Measurements from ENCODE around the gene KRT84.

The KRT84 gene

DNA sequence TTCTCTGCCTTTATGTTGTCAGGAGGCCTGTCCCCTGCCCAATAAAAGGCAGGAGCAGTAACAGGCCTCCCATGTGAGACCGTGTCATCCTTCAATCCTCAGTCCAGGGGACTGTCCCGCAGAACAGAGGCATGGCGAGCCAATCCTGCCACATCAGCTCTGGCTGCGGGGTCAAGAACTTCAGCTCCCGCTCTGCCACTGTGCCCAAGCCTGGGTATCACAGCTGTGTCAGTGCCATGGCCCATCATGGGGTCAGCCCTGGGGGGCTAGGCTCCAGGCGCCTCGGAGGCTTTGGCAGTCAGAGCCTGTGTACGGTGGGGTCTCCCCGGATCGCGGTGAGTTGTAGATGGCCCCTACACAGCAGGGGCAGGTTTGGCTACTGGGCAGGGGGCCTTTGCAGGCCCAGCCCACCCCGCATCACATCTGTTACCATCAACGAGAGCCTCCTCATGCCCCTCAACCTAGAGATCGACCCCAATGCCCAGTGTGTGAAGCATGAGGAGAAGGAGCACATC is 44.3 kb downstream of the KRT84 start:
- TF ChIP-seq, protein P1, sequence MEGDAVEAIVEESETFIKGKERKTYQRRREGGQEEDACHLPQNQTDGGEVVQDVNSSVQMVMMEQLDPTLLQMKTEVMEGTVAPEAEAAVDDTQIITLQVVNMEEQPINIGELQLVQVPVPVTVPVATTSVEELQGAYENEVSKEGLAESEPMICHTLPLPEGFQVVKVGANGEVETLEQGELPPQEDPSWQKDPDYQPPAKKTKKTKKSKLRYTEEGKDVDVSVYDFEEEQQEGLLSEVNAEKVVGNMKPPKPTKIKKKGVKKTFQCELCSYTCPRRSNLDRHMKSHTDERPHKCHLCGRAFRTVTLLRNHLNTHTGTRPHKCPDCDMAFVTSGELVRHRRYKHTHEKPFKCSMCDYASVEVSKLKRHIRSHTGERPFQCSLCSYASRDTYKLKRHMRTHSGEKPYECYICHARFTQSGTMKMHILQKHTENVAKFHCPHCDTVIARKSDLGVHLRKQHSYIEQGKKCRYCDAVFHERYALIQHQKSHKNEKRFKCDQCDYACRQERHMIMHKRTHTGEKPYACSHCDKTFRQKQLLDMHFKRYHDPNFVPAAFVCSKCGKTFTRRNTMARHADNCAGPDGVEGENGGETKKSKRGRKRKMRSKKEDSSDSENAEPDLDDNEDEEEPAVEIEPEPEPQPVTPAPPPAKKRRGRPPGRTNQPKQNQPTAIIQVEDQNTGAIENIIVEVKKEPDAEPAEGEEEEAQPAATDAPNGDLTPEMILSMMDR (IDR thresholded peaks at IDR 0.05; ENCODE audit: low read depth, low read length): no peak
- no peak overlapping the region for H3K4me3 ChIP-seq (ENCODE audit: low read depth, low read length)

- H3K4me3 ChIP-seq (ENCODE audit: low read depth, low read length): no peak overlapping the region
- TF ChIP-seq, protein P1 (IDR thresholded peaks at IDR 0.05; ENCODE audit: low read depth, low read length): no peak
Observed at GRCh38 chr12:52338241-52338960, 47.1 kb downstream of the KRT84 start.

DNA sequence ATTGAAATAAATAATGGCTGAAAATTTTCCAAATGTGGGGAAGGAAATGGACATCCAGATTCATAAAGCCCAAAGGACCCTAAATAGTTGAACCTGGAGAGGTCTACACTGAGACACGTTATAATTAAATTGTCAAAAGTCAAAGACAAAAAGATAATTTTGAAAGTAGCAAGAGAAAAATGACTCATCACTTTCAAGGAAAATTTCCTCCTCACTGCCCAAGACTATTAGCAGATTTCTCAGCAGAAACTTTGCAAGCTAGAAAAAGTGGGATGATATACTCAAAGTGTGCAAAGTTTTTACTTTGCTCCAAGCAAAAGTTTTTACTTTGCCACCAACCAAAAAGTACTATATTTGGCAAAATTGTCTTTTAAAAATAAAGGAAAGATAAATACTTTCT is 48.4 kb downstream of the KRT84 start:
- TF ChIP-seq, protein P1 (IDR thresholded peaks at IDR 0.05; ENCODE audit: low read depth, low read length): no peak
- H3K4me3 ChIP-seq (ENCODE audit: low read depth, low read length): no peak overlapping the region

GRCh38 chr12:52336641-52337040 is 48.8 kb downstream of the KRT84 start:
- TF ChIP-seq, protein P1 (IDR thresholded peaks at IDR 0.05; ENCODE audit: low read depth, low read length): no peak
- no peak overlapping the region for H3K4me3 ChIP-seq (ENCODE audit: low read depth, low read length)

GRCh38 chr12:52335598-52336262 is 49.7 kb downstream of the KRT84 start:
- H3K4me3 ChIP-seq (ENCODE audit: low read depth, low read length): no peak overlapping the region
- TF ChIP-seq, protein P1 (IDR thresholded peaks at IDR 0.05; ENCODE audit: low read depth, low read length): no peak

GRCh38 chr12:52334185-52334584 is 51.3 kb downstream of the KRT84 start:
- TF ChIP-seq, protein P1 (IDR thresholded peaks at IDR 0.05; ENCODE audit: low read depth, low read length): no peak
- H3K4me3 ChIP-seq (ENCODE audit: low read depth, low read length): no peak overlapping the region

- TF ChIP-seq, protein P1 (IDR thresholded peaks at IDR 0.05; ENCODE audit: low read depth, low read length): no peak
- no peak overlapping the region for H3K4me3 ChIP-seq (ENCODE audit: low read depth, low read length)
Observed at GRCh38 chr12:52333321-52333720, 52.1 kb downstream of the KRT84 start.
